HepG2 (cell line): Measurements from ENCODE around the gene SP110. TPM values are rescaled to one million over a fixed set of nuclear protein-coding genes. Genes with fewer than 3 reads are reported as not detected.

Source experiments
- ATAC-seq: fragments of 200-7000 bp; cut with Tn5 transposase; 3 replicates; pipeline ENCODE4 v1.9.1; 2020; ENCODE audit warnings: mild to moderate bottlenecking, moderate library complexity
- BruUV-seq: library from RNA; stranded (reverse); fragments of 400-500 nt; replicated peaks from 2 replicates; lab custom pipeline; 2021; lab: Mats Ljungman, UMichigan
- CTCF ChIA-PET: fragments of 300-600 bp; formaldehyde crosslinking; extraction: SDS; loops from one replicate; lab custom pipeline; 2021; ENCODE audit warnings: low total read pairs, inconsistent platforms, low intra/inter-chr PET ratio; lab: Yijun Ruan, JAX
- POLR2A ChIA-PET: fragments of 350-600 bp; sonication (Branson Sonifier 250); formaldehyde crosslinking; loops from one replicate; lab custom pipeline; 2020; ENCODE audit warnings: antibody characterized with exemption, inconsistent platforms; lab: Yijun Ruan, JAX
- DNase-seq: peaks from one replicate; pipeline ENCODE4 v3.0.0-alpha.2; 2015; ENCODE audit warnings: low spot score
- FAIRE-seq: peaks from 3 replicates; lab custom pipeline; 2011; peaks lifted over from hg19 to GRCh38; lab: Jason Lieb, UNC
- H2AFZ ChIP-seq: one replicate; pipeline ENCODE4 v1.6.1; 2011; ENCODE audit warnings: low read length, inconsistent platforms
- H3K27ac ChIP-seq: fragments of 300-600 bp; 3 replicates; pipeline ENCODE4 v1.8.0; 2011; ENCODE audit warnings: mixed run types, mild to moderate bottlenecking, mixed read lengths, low read length, inconsistent platforms; ENCODE audit not compliant: insufficient read depth; ENCODE audit errors: extremely low read length
- H3K27me3 ChIP-seq, 2 experiments: fragments of 200-600 bp in 1 of 2; 2 replicates in 1 of 2; 3 replicates in 1 of 2; pipeline versions ENCODE4 v1.6.0 to v1.8.0; 2011; ENCODE audit warnings: low read length in 2 of 2, mild to moderate bottlenecking in 2 of 2, moderate library complexity in 2 of 2, inconsistent platforms in 1 of 2; ENCODE audit not compliant: insufficient read depth in 2 of 2, control insufficient read depth in 1 of 2
- H3K36me3 ChIP-seq, 2 experiments: fragments of 200-600 bp in 1 of 2; replicated peaks in 1 of 2; 2 replicates in 1 of 2; 3 replicates in 1 of 2; pipeline versions ENCODE4 v1.5.1 to v1.8.0; 2011; ENCODE audit warnings: low read length in 2 of 2, inconsistent platforms in 1 of 2; ENCODE audit not compliant: insufficient read depth in 2 of 2, control insufficient read depth in 1 of 2
- H3K4me1 ChIP-seq: 2 replicates; pipeline ENCODE4 v1.5.1; 2012; ENCODE audit warnings: low read length, inconsistent platforms; ENCODE audit not compliant: insufficient read depth
- H3K4me2 ChIP-seq: 2 replicates; pipeline ENCODE4 v1.6.0; 2011; ENCODE audit warnings: low read depth, low read length, inconsistent platforms
- H3K4me3 ChIP-seq, 3 experiments: fragments of 200-600 bp in 1 of 3; sonication (generic), shearing (Covaris generic) in 1 of 3; replicated peaks in 1 of 3; 2 replicates each; pipeline ENCODE4 v1.5.1; 2011 to 2016; ENCODE audit warnings: low read length in 3 of 3, inconsistent platforms in 2 of 3, low read depth in 2 of 3, mild to moderate bottlenecking in 2 of 3, control low read depth in 1 of 3, mixed read lengths in 1 of 3; ENCODE audit not compliant: insufficient read depth in 1 of 3
- H3K79me2 ChIP-seq: one replicate; pipeline ENCODE4 v1.6.1; 2011; ENCODE audit warnings: low read length, inconsistent platforms; ENCODE audit not compliant: insufficient read depth
- H3K9ac ChIP-seq: 2 replicates; pipeline ENCODE4 v1.6.0; 2011; ENCODE audit warnings: mild to moderate bottlenecking, low read depth, low read length, inconsistent platforms; ENCODE audit not compliant: insufficient read depth
- H3K9me3 ChIP-seq: 2 replicates; pipeline ENCODE4 v1.5.1; 2012; ENCODE audit warnings: mild to moderate bottlenecking, low read length
- H4K20me1 ChIP-seq: 2 replicates; pipeline ENCODE4 v1.6.0; 2011; ENCODE audit warnings: inconsistent platforms, mild to moderate bottlenecking, low read length, moderate library complexity; ENCODE audit not compliant: insufficient read depth
- HNRNPH1 ChIP-seq: fragments of 200-400 bp; formaldehyde crosslinking; optimal IDR thresholded peaks from 2 replicates; pipeline ENCODE3; 2017; ENCODE audit warnings: mild to moderate bottlenecking, low read depth, low read length
- JDP2 ChIP-seq: sonication (generic); formaldehyde crosslinking; IDR thresholded peaks from 2 replicates; pipeline ENCODE4 v1.8.1; 2022; ENCODE audit warnings: missing genetic modification reagents, borderline replicate concordance
- ZNF598 ChIP-seq: sonication (generic); formaldehyde crosslinking; IDR thresholded peaks from 2 replicates; pipeline ENCODE4 v1.5.1; 2020; ENCODE audit warnings: mild to moderate bottlenecking, missing genetic modification reagents, borderline replicate concordance
- WGBS: methylation state at CpG from one replicate; pipeline ENCODE4 v1.1.6; 2017; ENCODE audit warnings: low lambda C conversion rate; 5-methylcytosine and 5-hydroxymethylcytosine counted together
- in situ Hi-C: cut with HindIII; loops from 2 replicates; pipeline ENCODE4 v1.10.0; 2017; ENCODE audit warnings: low pct_unique_long_range_greater_than_20kb; ENCODE audit not compliant: extremely low pct_ligation_motif_present
- intact Hi-C: fragments of 100-400 bp; cut with micrococcal nuclease; formaldehyde crosslinking; loops from one replicate; pipeline ENCODE4 v1.10.0; 2022; ENCODE audit not compliant: unreplicated experiment
- polyA plus RNA-seq, 8 experiments: library from polyadenylated mRNA; depleted of rRNA in 3 of 8; stranded (reverse) in 7 of 8; unstranded in 1 of 8; fragments of >200 nt; fragmentation: Illumina TruSeq in 4 of 8; extraction: Trizol in 4 of 8; gene quantifications; 2 replicates each; pipeline versions ENCODE4 v1.2.1 to v1.2.3, GENCODE V29; 2011 to 2016; ENCODE audit warnings: low read depth in 4 of 8, missing spikeins in 1 of 8, mixed read lengths in 1 of 8; ENCODE audit not compliant: insufficient read depth in 1 of 8
- total RNA-seq, 5 experiments: library from RNA; depleted of rRNA; stranded (reverse); fragments of >200 nt; fragmentation: Illumina TruSeq; extraction: Trizol; gene quantifications; 2 replicates each; pipeline ENCODE4 v1.2.3, GENCODE V29; 2016; ENCODE audit warnings: low read depth in 1 of 5

The SP110 gene
- total and polyA plus RNA-seq, 2 of the 13 experiments (the other 11 are each of a cell fraction or from before 2014, with no cell fraction given) = 7.9 to 10.4 TPM

GRCh38 chr2:230202430-230203109, 17.2 kb downstream of the SP110 start:
- in situ Hi-C loops = no loop called here
- H3K4me3 ChIP-seq = no peak overlapping the region
- no peak overlapping the region for H3K9ac ChIP-seq
- TF ChIP-seq ZNF598 (CRISPR knock-in tag) = no peak
- no peak for TF ChIP-seq HNRNPH1
- no TSS peak for BruUV-seq
- H4K20me1 ChIP-seq = no peaks in the 10 kb centered on the region
- ChIA-PET POLR2A (interaction anchor here (1.3 kb wide), 1 partner anchor 17 kb away, joined by 3 read pairs; the partner anchor contains the start of gene SP110), CTCF (no interaction called here)
- 91% methylated on average over 10 of the region's 10 CpGs for WGBS
- H3K36me3 ChIP-seq = peaks cover 0 to 8% of the 10 kb centered on the region in 2 experiments; a peak in 1 of 5 replicates
- intact Hi-C loops = no loop called here
- ATAC-seq (no peak), FAIRE-seq (no peak), DNase-seq (no peak)
- no peaks in the 10 kb centered on the region for H3K27me3 ChIP-seq
- no peak overlapping the region for H2AFZ ChIP-seq
- H3K9me3 ChIP-seq = no peaks in the 10 kb centered on the region
- no peak overlapping the region for H3K27ac ChIP-seq
- no peaks in the 10 kb centered on the region for H3K79me2 ChIP-seq
- no peaks in the 10 kb centered on the region for H3K4me1 ChIP-seq
- no peak overlapping the region for H3K4me2 ChIP-seq

GRCh38 chr2:230184727-230185578, 34.8 kb downstream of the SP110 start:
- CTCF ChIA-PET = no interaction called here
- no peak for TF ChIP-seq JDP2 (CRISPR knock-in tag)
- 0 out of 5 replicates have a peak, but pooled peaks cover 0 to 3% of the 10 kb centered on the region in 2 experiments for H3K36me3 ChIP-seq
- ATAC-seq (no peak), DNase-seq (no peak), FAIRE-seq (no peak)
- no peaks in the 10 kb centered on the region for H3K9me3 ChIP-seq
- H3K27ac ChIP-seq = no peak overlapping the region
- in situ Hi-C loops = no loop called here
- H4K20me1 ChIP-seq = no peaks in the 10 kb centered on the region
- no TSS peak for BruUV-seq
- H3K4me1 ChIP-seq = no peaks in the 10 kb centered on the region
- POLR2A ChIA-PET = no interaction called here
- no peak overlapping the region for H2AFZ ChIP-seq
- no peaks in the 10 kb centered on the region for H3K27me3 ChIP-seq
- H3K79me2 ChIP-seq = no peaks in the 10 kb centered on the region
- intact Hi-C loops = no loop called here
- no peak overlapping the region for H3K4me2 ChIP-seq
- 73% methylated on average over 10 of the region's 10 CpGs for WGBS
- no peak overlapping the region for H3K9ac ChIP-seq
- no peak overlapping the region for H3K4me3 ChIP-seq
